K562 (cell line): ENCODE data around the gene TMEM107. TPM values are rescaled to one million over a fixed set of nuclear protein-coding genes. Genes with fewer than 3 reads are reported as not detected.
A peak's percentile ranks its signal among the peaks of the same experiment; 100 is the strongest.

Source experiments
- ETV5 ChIP-seq: sonication (generic); formaldehyde crosslinking; IDR thresholded peaks from 2 replicates; pipeline ENCODE4 v1.4.0; 2020; ENCODE audit warnings: low read depth, mild to moderate bottlenecking, missing genetic modification reagents
- HOXB6 ChIP-seq: fragments of 250-450 bp; sonication (Bioruptor Pico); IDR thresholded peaks from 2 replicates; pipeline ENCODE4 v1.5.1; 2022; ENCODE audit warnings: mild to moderate bottlenecking, borderline replicate concordance
- JUN ChIP-seq, 2 experiments: sonication (generic) in 1 of 2; formaldehyde crosslinking in 1 of 2; IDR thresholded peaks; 2 replicates each; pipeline versions ENCODE4 v1.6.1 to v1.8.0; 2012 to 2022; ENCODE audit warnings: borderline replicate concordance in 2 of 2, mild to moderate bottlenecking in 2 of 2, improper control_type of control experiment in 1 of 2, low read depth in 1 of 2, low read length in 1 of 2, missing genetic modification reagents in 1 of 2
- KDM1A ChIP-seq, 2 experiments: fragments of 450-650 bp; IDR thresholded peaks; 2 replicates each; pipeline ENCODE4 v1.6.1; 2016; ENCODE audit warnings: mild to moderate bottlenecking in 2 of 2
- LARP7 ChIP-seq: fragments of 450-650 bp; IDR thresholded peaks from 2 replicates; pipeline ENCODE4 v1.6.1; 2016
- RBM34 ChIP-seq: fragments of 200-400 bp; formaldehyde crosslinking; IDR thresholded peaks from 2 replicates; pipeline ENCODE4 v1.6.1; 2018; ENCODE audit warnings: low read length, borderline replicate concordance; ENCODE audit not compliant: insufficient read depth
- SNIP1 ChIP-seq: fragments of 450-650 bp; IDR thresholded peaks from 2 replicates; pipeline ENCODE4 v1.7.1; 2017; ENCODE audit warnings: low read depth, mild to moderate bottlenecking
- SOX6 ChIP-seq: fragments of 450-650 bp; IDR thresholded peaks from 2 replicates; pipeline ENCODE4 v1.6.1; 2014; ENCODE audit warnings: mild to moderate bottlenecking
- TEAD2 ChIP-seq: fragments of 450-650 bp; IDR thresholded peaks from 2 replicates; pipeline ENCODE4 v1.6.1; 2016; ENCODE audit warnings: missing genetic modification characterization, control low read depth, missing compliant biosample characterization
- ZBTB7A ChIP-seq: IDR thresholded peaks from 2 replicates; pipeline ENCODE4 v1.6.1; 2011; ENCODE audit warnings: low read depth, mild to moderate bottlenecking, low read length, moderate library complexity, borderline replicate concordance; ENCODE audit not compliant: control insufficient read depth
- ZNF589 ChIP-seq: fragments of 200-800 bp; sonication (Bioruptor generic); IDR thresholded peaks from 2 replicates; pipeline ENCODE4 v1.6.1; 2016; ENCODE audit warnings: low read depth, missing genetic modification characterization, missing compliant biosample characterization
- polyA plus RNA-seq, 8 experiments: library from polyadenylated mRNA; depleted of rRNA in 4 of 8; stranded (reverse) in 5 of 8; unstranded in 3 of 8; fragments of >200 nt; fragmentation: Nextera tagmentation in 2 of 8; fragmentation: Illumina TruSeq in 1 of 8; extraction: Ambion mirVana in 2 of 8; extraction: Trizol in 1 of 8; gene quantifications; 2 replicates each; pipeline versions ENCODE4 v1.2.1 to v1.2.3, GENCODE V29; 2011 to 2014; ENCODE audit warnings: inconsistent platforms in 1 of 8, missing spikeins in 1 of 8
- total RNA-seq, 7 experiments: library from RNA; depleted of rRNA in 6 of 7; stranded (reverse); fragments of >200 nt in 6 of 7; fragmentation: Illumina TruSeq in 2 of 7; extraction: Trizol in 2 of 7; gene quantifications; 2 replicates each; pipeline versions ENCODE4 v1.2.1 to v1.2.3, GENCODE V29; 2011 to 2021; ENCODE audit warnings: low replicate concordance in 1 of 7
- TF ChIP-seq, protein P1 (sequence below): fragments of 150-350 bp; conservative IDR thresholded peaks from 2 replicates; pipeline ENCODE4 v1.6.1; 2014; ENCODE audit warnings: low read length
- TF ChIP-seq, protein P2 (sequence below): sonication (generic); IDR thresholded peaks from 2 replicates; pipeline ENCODE4 v1.6.1; 2016
- TF ChIP-seq, protein P3 (sequence below): fragments of 200-800 bp; sonication (Bioruptor generic); IDR thresholded peaks from 2 replicates; pipeline ENCODE4 v1.6.1; 2017; ENCODE audit warnings: missing genetic modification characterization, missing compliant biosample characterization
- TF ChIP-seq, protein P4 (sequence below): sonication (generic); formaldehyde crosslinking; IDR thresholded peaks from 2 replicates; pipeline ENCODE4 v1.8.1; 2023; ENCODE audit warnings: mild to moderate bottlenecking, missing genetic modification reagents

The TMEM107 gene
- total and polyA plus RNA-seq, 9 of the 15 experiments (the other 6 are each of a cell fraction or from before 2014, with no cell fraction given), result 7.1 to 26.2 (median 16.9) TPM

DNA sequence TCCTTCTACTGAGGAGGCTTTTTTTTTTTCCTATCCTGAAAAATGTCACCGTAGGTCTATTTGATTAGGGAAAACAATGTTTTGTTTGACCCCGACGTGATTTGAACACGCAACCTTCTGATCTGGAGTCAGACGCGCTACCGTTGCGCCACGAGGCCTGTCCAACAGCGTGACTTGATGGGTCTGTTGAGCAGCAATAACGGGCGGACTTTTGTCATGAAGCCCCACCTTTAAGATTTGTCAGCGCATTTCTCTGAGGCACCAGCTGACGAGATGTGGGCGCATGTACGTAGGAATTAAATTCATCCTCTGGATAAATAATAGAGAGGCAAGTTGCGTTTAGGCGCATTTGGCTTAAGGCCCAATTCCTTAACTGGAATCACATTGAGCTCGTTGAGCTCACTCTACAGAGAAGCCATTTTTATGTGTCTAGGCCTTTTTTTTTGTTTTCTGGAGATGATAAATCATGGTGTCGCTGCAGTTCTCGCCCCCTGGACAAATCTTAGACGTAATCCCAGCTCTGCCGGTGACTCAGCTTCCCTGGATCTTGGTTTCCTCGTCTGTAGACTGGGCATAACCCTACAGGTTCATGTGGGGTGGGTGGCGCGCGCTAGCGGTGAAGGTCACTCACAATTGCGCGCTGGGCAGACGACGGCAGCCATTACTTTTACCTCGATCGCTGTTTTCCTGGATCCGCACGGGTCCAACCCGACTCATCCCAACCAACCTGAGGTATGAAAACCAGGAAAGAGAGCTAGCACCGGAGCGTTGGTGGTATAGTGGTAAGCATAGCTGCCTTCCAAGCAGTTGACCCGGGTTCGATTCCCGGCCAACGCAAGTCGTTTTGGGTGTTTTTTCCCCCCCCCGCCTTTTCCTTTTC is 44.8 kb upstream of the TMEM107 start (continued):
- TF ChIP-seq, protein P1, sequence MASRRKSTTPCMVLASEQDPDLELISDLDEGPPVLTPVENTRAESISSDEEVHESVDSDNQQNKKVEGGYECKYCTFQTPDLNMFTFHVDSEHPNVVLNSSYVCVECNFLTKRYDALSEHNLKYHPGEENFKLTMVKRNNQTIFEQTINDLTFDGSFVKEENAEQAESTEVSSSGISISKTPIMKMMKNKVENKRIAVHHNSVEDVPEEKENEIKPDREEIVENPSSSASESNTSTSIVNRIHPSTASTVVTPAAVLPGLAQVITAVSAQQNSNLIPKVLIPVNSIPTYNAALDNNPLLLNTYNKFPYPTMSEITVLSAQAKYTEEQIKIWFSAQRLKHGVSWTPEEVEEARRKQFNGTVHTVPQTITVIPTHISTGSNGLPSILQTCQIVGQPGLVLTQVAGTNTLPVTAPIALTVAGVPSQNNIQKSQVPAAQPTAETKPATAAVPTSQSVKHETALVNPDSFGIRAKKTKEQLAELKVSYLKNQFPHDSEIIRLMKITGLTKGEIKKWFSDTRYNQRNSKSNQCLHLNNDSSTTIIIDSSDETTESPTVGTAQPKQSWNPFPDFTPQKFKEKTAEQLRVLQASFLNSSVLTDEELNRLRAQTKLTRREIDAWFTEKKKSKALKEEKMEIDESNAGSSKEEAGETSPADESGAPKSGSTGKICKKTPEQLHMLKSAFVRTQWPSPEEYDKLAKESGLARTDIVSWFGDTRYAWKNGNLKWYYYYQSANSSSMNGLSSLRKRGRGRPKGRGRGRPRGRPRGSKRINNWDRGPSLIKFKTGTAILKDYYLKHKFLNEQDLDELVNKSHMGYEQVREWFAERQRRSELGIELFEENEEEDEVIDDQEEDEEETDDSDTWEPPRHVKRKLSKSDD, result no peak
- TF ChIP-seq ZNF589 (no peak), KDM1A (IDR thresholded peaks at IDR 0.05) (peak in 1 of 2 experiments; percentile 21; a peak in 1 of 4 replicates), RBM34 (no peak), SOX6 (peak; percentile 73), JUN (IDR thresholded peaks at IDR 0.05; ENCODE audit: borderline replicate concordance, low read depth, low read length) (0 out of 2 replicates have a peak, but pooled peaks have one; percentile 27), JUN (CRISPR knock-in tag; IDR thresholded peaks at IDR 0.05; ENCODE audit: borderline replicate concordance) (0 out of 2 replicates have a peak, but pooled peaks have one; percentile 23), SNIP1 (no peak), ZBTB7A (no peak), TEAD2 (no peak), LARP7 (no peak), ETV5 (no peak; the same call in 1 of the 2 replicates), HOXB6 (no peak)
- TF ChIP-seq, protein P2, sequence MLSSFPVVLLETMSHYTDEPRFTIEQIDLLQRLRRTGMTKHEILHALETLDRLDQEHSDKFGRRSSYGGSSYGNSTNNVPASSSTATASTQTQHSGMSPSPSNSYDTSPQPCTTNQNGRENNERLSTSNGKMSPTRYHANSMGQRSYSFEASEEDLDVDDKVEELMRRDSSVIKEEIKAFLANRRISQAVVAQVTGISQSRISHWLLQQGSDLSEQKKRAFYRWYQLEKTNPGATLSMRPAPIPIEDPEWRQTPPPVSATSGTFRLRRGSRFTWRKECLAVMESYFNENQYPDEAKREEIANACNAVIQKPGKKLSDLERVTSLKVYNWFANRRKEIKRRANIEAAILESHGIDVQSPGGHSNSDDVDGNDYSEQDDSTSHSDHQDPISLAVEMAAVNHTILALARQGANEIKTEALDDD, result 0 out of 2 replicates have a peak, but pooled peaks have one; percentile 42
- TF ChIP-seq, protein P3, sequence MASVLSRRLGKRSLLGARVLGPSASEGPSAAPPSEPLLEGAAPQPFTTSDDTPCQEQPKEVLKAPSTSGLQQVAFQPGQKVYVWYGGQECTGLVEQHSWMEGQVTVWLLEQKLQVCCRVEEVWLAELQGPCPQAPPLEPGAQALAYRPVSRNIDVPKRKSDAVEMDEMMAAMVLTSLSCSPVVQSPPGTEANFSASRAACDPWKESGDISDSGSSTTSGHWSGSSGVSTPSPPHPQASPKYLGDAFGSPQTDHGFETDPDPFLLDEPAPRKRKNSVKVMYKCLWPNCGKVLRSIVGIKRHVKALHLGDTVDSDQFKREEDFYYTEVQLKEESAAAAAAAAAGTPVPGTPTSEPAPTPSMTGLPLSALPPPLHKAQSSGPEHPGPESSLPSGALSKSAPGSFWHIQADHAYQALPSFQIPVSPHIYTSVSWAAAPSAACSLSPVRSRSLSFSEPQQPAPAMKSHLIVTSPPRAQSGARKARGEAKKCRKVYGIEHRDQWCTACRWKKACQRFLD (CRISPR knock-in tag), result peak; percentile 53; the same call in 1 of the 2 replicates
- TF ChIP-seq, protein P4, sequence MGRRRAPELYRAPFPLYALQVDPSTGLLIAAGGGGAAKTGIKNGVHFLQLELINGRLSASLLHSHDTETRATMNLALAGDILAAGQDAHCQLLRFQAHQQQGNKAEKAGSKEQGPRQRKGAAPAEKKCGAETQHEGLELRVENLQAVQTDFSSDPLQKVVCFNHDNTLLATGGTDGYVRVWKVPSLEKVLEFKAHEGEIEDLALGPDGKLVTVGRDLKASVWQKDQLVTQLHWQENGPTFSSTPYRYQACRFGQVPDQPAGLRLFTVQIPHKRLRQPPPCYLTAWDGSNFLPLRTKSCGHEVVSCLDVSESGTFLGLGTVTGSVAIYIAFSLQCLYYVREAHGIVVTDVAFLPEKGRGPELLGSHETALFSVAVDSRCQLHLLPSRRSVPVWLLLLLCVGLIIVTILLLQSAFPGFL (CRISPR knock-in tag), result no peak
